A172 (cell line): Measurements from ENCODE around the gene MPRIP. TPM values are rescaled to one million over a fixed set of nuclear protein-coding genes. Genes with fewer than 3 reads are reported as not detected.

Experiments used
- DNase-seq: peaks from one replicate; pipeline ENCODE4 v3.0.0-alpha.2; 2015; ENCODE audit warnings: low spot score
- total RNA-seq: library from RNA; depleted of rRNA; stranded (reverse); fragments of >200 nt; shearing (Covaris generic); gene quantifications from 2 replicates; pipeline ENCODE4 v1.2.3, GENCODE V29; 2014

Gene MPRIP
- total RNA-seq, 1 experiment from 2014 or later: 299 TPM

GRCh38 chr17:17084941-17085340, 42.7 kb downstream of the MPRIP start:
- DNase-seq: no peak

- DNase-seq: no peak
These were observed 44.3 kb downstream of the MPRIP start for GRCh38 chr17:17086585-17086984.

GRCh38 chr17:17087424-17088015, 45.3 kb downstream of the MPRIP start:
- no peak for DNase-seq

- no peak for DNase-seq
These were observed 45.8 kb downstream of the MPRIP start for GRCh38 chr17:17088086-17088485.

GRCh38 chr17:17088541-17089525, 46.6 kb downstream of the MPRIP start:
- no peak for DNase-seq

GRCh38 chr17:17089796-17090641, 47.8 kb downstream of the MPRIP start:
- no peak for DNase-seq

- DNase-seq: no peak
These were observed 48.4 kb downstream of the MPRIP start for GRCh38 chr17:17090642-17091103.

- no peak for DNase-seq
These were observed 49.0 kb downstream of the MPRIP start for GRCh38 chr17:17091276-17091675.

GRCh38 chr17:17091856-17092756, 49.8 kb downstream of the MPRIP start:
- no peak for DNase-seq

- DNase-seq: no peak
These were observed 51.5 kb downstream of the MPRIP start for GRCh38 chr17:17093764-17094163.

- peak; percentile 34 for DNase-seq
These were observed 54.4 kb downstream of the MPRIP start for GRCh38 chr17:17096438-17097178.

- no peak for DNase-seq
These were observed 55.6 kb downstream of the MPRIP start for GRCh38 chr17:17097763-17098345.

- DNase-seq: no peak
These were observed 56.4 kb downstream of the MPRIP start for GRCh38 chr17:17098551-17099179.

GRCh38 chr17:17102176-17102575, 59.9 kb downstream of the MPRIP start:
- no peak for DNase-seq

GRCh38 chr17:17103160-17103559, 60.9 kb downstream of the MPRIP start:
- no peak for DNase-seq

- no peak for DNase-seq
These were observed 61.8 kb downstream of the MPRIP start for GRCh38 chr17:17104036-17104435.

- no peak for DNase-seq
These were observed 62.2 kb downstream of the MPRIP start for GRCh38 chr17:17104494-17104893.

GRCh38 chr17:17105976-17106375, 63.7 kb downstream of the MPRIP start:
- no peak for DNase-seq

GRCh38 chr17:17106756-17107155, 64.5 kb downstream of the MPRIP start:
- DNase-seq: no peak
